ENCODE data around the gene TMX1.

The TMX1 gene

GRCh38 chr14:51295646-51296263 is 55.7 kb downstream of the TMX1 start:
- DNase-seq: no peak

- no peak for DNase-seq
Observed at GRCh38 chr14:51297066-51297465, 57.0 kb downstream of the TMX1 start.

GRCh38 chr14:51298895-51299294 is 58.8 kb downstream of the TMX1 start:
- DNase-seq: no peak

- no peak for DNase-seq
Observed at GRCh38 chr14:51302295-51303030, 62.4 kb downstream of the TMX1 start.

GRCh38 chr14:51304438-51304837 is 64.4 kb downstream of the TMX1 start:
- DNase-seq: no peak

- no peak for DNase-seq
Observed at GRCh38 chr14:51304941-51305340, 64.9 kb downstream of the TMX1 start.

- DNase-seq: no peak
Observed at GRCh38 chr14:51305751-51306150, 65.7 kb downstream of the TMX1 start.

All from CD4-positive, alpha-beta T cell treated with Interleukin-10 for 1 hour (primary cell).